SK-N-SH (cell line): ENCODE measurements around the gene ACSL6. TPM values are rescaled to one million over a fixed set of nuclear protein-coding genes. Genes with fewer than 3 reads are reported as not detected.

Experiments used
- CTCF ChIA-PET: fragments of 300-600, 350-600 bp; formaldehyde crosslinking; extraction: SDS; loops from one replicate; lab custom pipeline; 2021; lab: Yijun Ruan, JAX
- POLR2A ChIA-PET: fragments of 350-600 bp; sonication (Branson Sonifier 250); formaldehyde crosslinking; extraction: SDS; loops from one replicate; lab custom pipeline; 2020; ENCODE audit warnings: antibody characterized with exemption, inconsistent platforms; lab: Yijun Ruan, JAX
- DNase-seq: peaks from one replicate; pipeline ENCODE4 v3.0.0; 2012
- H2AFZ ChIP-seq: fragments of 200-600 bp; sonication (generic); 2 replicates; pipeline ENCODE4 v1.8.1; 2016; ENCODE audit warnings: antibody characterized with exemption, mild to moderate bottlenecking, low read depth
- H3F3A ChIP-seq: fragments of 200-600 bp; sonication (generic); replicated peaks from 2 replicates; pipeline ENCODE3; 2016; ENCODE audit warnings: antibody characterized with exemption, mild to moderate bottlenecking; ENCODE audit not compliant: insufficient read depth
- H3K27ac ChIP-seq, 2 experiments: fragments of 200-500 bp in 1 of 2; fragments of 200-600 bp in 1 of 2; sonication (Bioruptor generic) in 1 of 2; sonication (generic), shearing (Covaris generic) in 1 of 2; 2 replicates each; pipeline versions ENCODE4 v1.5.1 to v1.6.1; 2014 to 2016; ENCODE audit warnings: low read depth in 2 of 2, inconsistent platforms in 1 of 2, low read length in 1 of 2, mild to moderate bottlenecking in 1 of 2, mixed read lengths in 1 of 2
- H3K27me3 ChIP-seq: fragments of 200-600 bp; sonication (generic), shearing (Covaris generic); 2 replicates; pipeline ENCODE4 v1.6.1; 2016; ENCODE audit warnings: mixed run types; ENCODE audit not compliant: insufficient read depth
- H3K36me3 ChIP-seq, 2 experiments: fragments of 200-500 bp in 1 of 2; fragments of 200-600 bp in 1 of 2; sonication (Bioruptor generic) in 1 of 2; sonication (generic) in 1 of 2; replicated peaks in 1 of 2; 2 replicates each; pipeline versions ENCODE3 to v1.5.1; 2014 to 2016; ENCODE audit warnings: low read length in 1 of 2, mild to moderate bottlenecking in 1 of 2; ENCODE audit not compliant: insufficient read depth in 2 of 2, control insufficient read depth in 1 of 2
- H3K4me1 ChIP-seq, 2 experiments: fragments of 200-500 bp in 1 of 2; fragments of 200-600 bp in 1 of 2; sonication (Bioruptor generic) in 1 of 2; sonication (generic), shearing (Covaris generic) in 1 of 2; 2 replicates each; pipeline versions ENCODE4 v1.5.1 to v1.6.1; 2014 to 2016; ENCODE audit warnings: low read depth in 1 of 2, low read length in 1 of 2, mixed run types in 1 of 2; ENCODE audit not compliant: insufficient read depth in 2 of 2, control insufficient read depth in 1 of 2
- H3K4me2 ChIP-seq: fragments of 200-600 bp; sonication (generic), shearing (Covaris generic); 2 replicates; pipeline ENCODE4 v1.6.1; 2017; ENCODE audit warnings: mixed run types
- H3K4me3 ChIP-seq, 2 experiments: fragments of 200-500 bp in 1 of 2; fragments of 200-600 bp in 1 of 2; sonication (Bioruptor generic) in 1 of 2; sonication (generic), shearing (Covaris generic) in 1 of 2; 2 replicates each; pipeline versions ENCODE4 v1.5.1 to v1.8.1; 2014 to 2016; ENCODE audit warnings: low read depth in 2 of 2, inconsistent platforms in 1 of 2, low read length in 1 of 2, mild to moderate bottlenecking in 1 of 2, mixed read lengths in 1 of 2, moderate library complexity in 1 of 2
- H3K79me2 ChIP-seq: fragments of 200-600 bp; sonication (generic); 2 replicates; pipeline ENCODE4 v1.8.1; 2017; ENCODE audit warnings: mild to moderate bottlenecking; ENCODE audit not compliant: insufficient read depth
- H3K9ac ChIP-seq: fragments of 200-600 bp; sonication (generic); 2 replicates; pipeline ENCODE4 v1.6.1; 2017; ENCODE audit warnings: mixed run types
- H3K9me2 ChIP-seq: fragments of 200-600 bp; sonication (generic); 2 replicates; pipeline ENCODE4 v1.6.1; 2017; ENCODE audit warnings: mixed run types
- H3K9me3 ChIP-seq: fragments of 200-600 bp; sonication (generic); 2 replicates; pipeline ENCODE4 v1.6.1; 2017; ENCODE audit warnings: mixed run types, mild to moderate bottlenecking, moderate library complexity
- H4K20me1 ChIP-seq: fragments of 200-600 bp; sonication (generic); 2 replicates; pipeline ENCODE4 v1.6.1; 2017; ENCODE audit warnings: mild to moderate bottlenecking, mixed run types; ENCODE audit not compliant: insufficient read depth
- ELF1 ChIP-seq: IDR thresholded peaks from 2 replicates; pipeline ENCODE4 v1.4.0; 2012
- EP300 ChIP-seq, 2 experiments: IDR thresholded peaks; 2 replicates each; pipeline versions ENCODE4 v1.4.0 to v1.6.1; 2012; ENCODE audit warnings: borderline replicate concordance in 1 of 2, low read depth in 1 of 2, low read length in 1 of 2
- FOSL2 ChIP-seq: IDR thresholded peaks from 2 replicates; pipeline ENCODE4 v1.4.0; 2012; ENCODE audit warnings: low read depth, mild to moderate bottlenecking, moderate library complexity, borderline replicate concordance
- NFIC ChIP-seq: IDR thresholded peaks from 2 replicates; pipeline ENCODE4 v1.4.0; 2012; ENCODE audit warnings: borderline replicate concordance
- PBX3 ChIP-seq: IDR thresholded peaks from 2 replicates; pipeline ENCODE4; 2012
- RCOR1 ChIP-seq: fragments of 150-350 bp; IDR thresholded peaks from 2 replicates; pipeline ENCODE4 v1.6.1; 2017; ENCODE audit warnings: antibody characterized with exemption, low read length
- REST ChIP-seq: IDR thresholded peaks from 2 replicates; pipeline ENCODE4 v1.6.1; 2012; ENCODE audit warnings: mild to moderate bottlenecking, low read depth, low read length, moderate library complexity
- RFX5 ChIP-seq: IDR thresholded peaks from 2 replicates; pipeline ENCODE4 v1.6.1; 2012; ENCODE audit warnings: mild to moderate bottlenecking, improper control_type of control experiment, low read length
- TEAD4 ChIP-seq: IDR thresholded peaks from 2 replicates; pipeline ENCODE4 v1.4.0; 2012; ENCODE audit warnings: mild to moderate bottlenecking, borderline replicate concordance; ENCODE audit not compliant: insufficient read depth
- USF1 ChIP-seq: IDR thresholded peaks from 2 replicates; pipeline ENCODE4 v1.4.0; 2012; ENCODE audit warnings: low read depth, borderline replicate concordance
- ZBTB33 ChIP-seq: IDR thresholded peaks from 2 replicates; pipeline ENCODE4 v1.4.0; 2012; ENCODE audit warnings: low read depth, borderline replicate concordance
- WGBS: methylation state at CpG from one replicate; pipeline ENCODE4 v1.1.6; 2017; ENCODE audit warnings: low lambda C conversion rate; 5-methylcytosine and 5-hydroxymethylcytosine counted together
- polyA plus RNA-seq, 3 experiments: library from polyadenylated mRNA; depleted of rRNA; stranded (reverse); fragments of >200 nt; gene quantifications; 2 replicates each; pipeline ENCODE4 v1.2.3, GENCODE V29; 2012
- TF ChIP-seq, protein P1 (sequence below): fragments of 150-350 bp; IDR thresholded peaks from 2 replicates; pipeline ENCODE4 v1.6.1; 2016; ENCODE audit warnings: mild to moderate bottlenecking, low read depth, low read length
- TF ChIP-seq, protein P2 (sequence below): fragments of 150-350 bp; IDR thresholded peaks from 2 replicates; pipeline ENCODE4 v1.6.1; 2017; ENCODE audit warnings: antibody characterized with exemption, low read length, low read depth, borderline replicate concordance

The ACSL6 gene
- polyA plus RNA-seq, 1 of the 3 experiments (the other 2 are of a cell fraction), result 0.46 TPM

DNA sequence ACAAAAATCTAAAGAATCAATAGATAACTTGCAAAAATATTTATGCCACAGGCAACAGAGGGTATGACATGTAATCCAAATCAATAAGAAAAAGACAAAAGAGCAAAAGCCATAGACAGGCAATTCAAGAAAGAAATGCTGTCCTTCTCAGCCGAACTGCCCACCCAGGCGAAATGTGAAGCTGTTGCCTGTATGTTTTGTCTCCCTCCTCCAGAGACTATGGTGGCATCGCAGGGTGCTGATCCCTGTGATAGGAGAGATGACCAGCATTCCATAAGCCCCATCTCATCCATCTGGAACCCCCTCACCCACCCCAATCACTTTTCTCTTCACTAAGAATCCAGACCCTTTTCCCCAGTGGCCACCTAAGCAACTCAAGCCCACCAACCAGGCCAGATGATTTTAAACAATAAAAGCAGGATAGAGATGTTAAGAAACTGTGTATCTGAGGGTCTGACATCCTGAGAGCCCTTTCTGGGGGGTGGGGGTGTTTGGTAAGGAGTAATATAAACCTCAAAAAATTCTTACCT is 5.3 kb upstream of the ACSL6 start (continued):
- TF ChIP-seq NFIC, result no peak
- no peak for TF ChIP-seq ELF1
- no peak for TF ChIP-seq RCOR1
- no peak for TF ChIP-seq RFX5
- TF ChIP-seq ZBTB33, result no peak
- TF ChIP-seq, all 33 proteins: peak for 0

DNA sequence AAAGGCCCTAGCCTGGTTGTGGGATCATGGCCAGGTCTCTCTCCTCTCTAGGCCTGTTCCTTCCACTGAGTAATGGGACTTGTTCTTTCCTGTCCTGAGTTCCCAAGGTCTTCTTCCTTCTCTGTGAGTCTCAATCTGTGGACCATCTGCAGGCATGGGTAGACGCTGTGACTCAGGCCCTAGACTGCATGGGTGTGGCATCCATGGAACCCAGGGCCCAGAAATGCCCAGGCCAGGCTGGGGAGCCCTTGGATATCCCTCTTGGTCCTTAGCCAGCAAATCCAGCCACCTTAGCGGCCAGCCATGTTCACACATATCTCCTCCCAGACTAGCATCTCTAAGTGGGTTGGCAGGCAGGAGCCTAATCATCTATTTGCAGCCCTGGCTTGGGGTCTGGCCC is 2.3 kb upstream of the ACSL6 start:
- CTCF ChIA-PET, result interaction anchor here (2.9 kb wide), 1 partner anchor 424 kb away, joined by 21 read pairs; no protein-coding TSS in a partner anchor
- Histone ChIP-seq H3K9me2 (no peaks in the 10 kb centered on the region), H3K27me3 (no peaks in the 10 kb centered on the region; the same call in 1 of the 2 replicates), H2AFZ (no peak overlapping the region), H3K79me2 (no peaks in the 10 kb centered on the region), H3K9ac (no peak overlapping the region), H4K20me1 (no peaks in the 10 kb centered on the region), H3F3A (no peaks in the 10 kb centered on the region), H3K4me3 (no peak overlapping the region), H3K4me2 (no peak overlapping the region), H3K36me3 (no peaks in the 10 kb centered on the region), H3K27ac (no peak overlapping the region), H3K9me3 (no peaks in the 10 kb centered on the region), H3K4me1 (peaks cover 0 to 9% of the 10 kb centered on the region in 2 experiments; a peak in 1 of 4 replicates)
- POLR2A ChIA-PET, result no interaction called here
- DNase-seq, result no peak
- WGBS, result 64% methylated on average over 2 of the region's 2 CpGs
- no peak for TF ChIP-seq TEAD4
- TF ChIP-seq, protein P1, sequence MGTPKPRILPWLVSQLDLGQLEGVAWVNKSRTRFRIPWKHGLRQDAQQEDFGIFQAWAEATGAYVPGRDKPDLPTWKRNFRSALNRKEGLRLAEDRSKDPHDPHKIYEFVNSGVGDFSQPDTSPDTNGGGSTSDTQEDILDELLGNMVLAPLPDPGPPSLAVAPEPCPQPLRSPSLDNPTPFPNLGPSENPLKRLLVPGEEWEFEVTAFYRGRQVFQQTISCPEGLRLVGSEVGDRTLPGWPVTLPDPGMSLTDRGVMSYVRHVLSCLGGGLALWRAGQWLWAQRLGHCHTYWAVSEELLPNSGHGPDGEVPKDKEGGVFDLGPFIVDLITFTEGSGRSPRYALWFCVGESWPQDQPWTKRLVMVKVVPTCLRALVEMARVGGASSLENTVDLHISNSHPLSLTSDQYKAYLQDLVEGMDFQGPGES, result no peak
- TF ChIP-seq EP300 (IDR thresholded peaks at IDR 0.05; ENCODE audit: borderline replicate concordance in 1 of 2, low read depth in 1 of 2, low read length in 1 of 2), result no peak
- no peak for TF ChIP-seq ELF1
- TF ChIP-seq, protein P2, sequence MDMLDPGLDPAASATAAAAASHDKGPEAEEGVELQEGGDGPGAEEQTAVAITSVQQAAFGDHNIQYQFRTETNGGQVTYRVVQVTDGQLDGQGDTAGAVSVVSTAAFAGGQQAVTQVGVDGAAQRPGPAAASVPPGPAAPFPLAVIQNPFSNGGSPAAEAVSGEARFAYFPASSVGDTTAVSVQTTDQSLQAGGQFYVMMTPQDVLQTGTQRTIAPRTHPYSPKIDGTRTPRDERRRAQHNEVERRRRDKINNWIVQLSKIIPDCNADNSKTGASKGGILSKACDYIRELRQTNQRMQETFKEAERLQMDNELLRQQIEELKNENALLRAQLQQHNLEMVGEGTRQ, result no peak
- no peak for TF ChIP-seq USF1
- no peak for TF ChIP-seq FOSL2
- TF ChIP-seq REST, result no peak
- no peak for TF ChIP-seq PBX3
- TF ChIP-seq NFIC, result no peak
